Stimulated activated CD4-positive, alpha-beta T cell treated with anti-CD3 and anti-CD28 coated beads, Interleukin-2, amount 100 ng/mL, for 48 hours (primary cell): Measurements from ENCODE around the gene XPO6.
"Not testable (repeated sequence)": the region's sequence is repeated elsewhere in the genome, so short reads cannot be mapped to it uniquely, and the experiment has no call there.

Experiments used
- DNase-seq, 2 donors: peaks; one replicate each; pipeline ENCODE4 v3.0.0-alpha.2; 2020

The XPO6 gene

DNA sequence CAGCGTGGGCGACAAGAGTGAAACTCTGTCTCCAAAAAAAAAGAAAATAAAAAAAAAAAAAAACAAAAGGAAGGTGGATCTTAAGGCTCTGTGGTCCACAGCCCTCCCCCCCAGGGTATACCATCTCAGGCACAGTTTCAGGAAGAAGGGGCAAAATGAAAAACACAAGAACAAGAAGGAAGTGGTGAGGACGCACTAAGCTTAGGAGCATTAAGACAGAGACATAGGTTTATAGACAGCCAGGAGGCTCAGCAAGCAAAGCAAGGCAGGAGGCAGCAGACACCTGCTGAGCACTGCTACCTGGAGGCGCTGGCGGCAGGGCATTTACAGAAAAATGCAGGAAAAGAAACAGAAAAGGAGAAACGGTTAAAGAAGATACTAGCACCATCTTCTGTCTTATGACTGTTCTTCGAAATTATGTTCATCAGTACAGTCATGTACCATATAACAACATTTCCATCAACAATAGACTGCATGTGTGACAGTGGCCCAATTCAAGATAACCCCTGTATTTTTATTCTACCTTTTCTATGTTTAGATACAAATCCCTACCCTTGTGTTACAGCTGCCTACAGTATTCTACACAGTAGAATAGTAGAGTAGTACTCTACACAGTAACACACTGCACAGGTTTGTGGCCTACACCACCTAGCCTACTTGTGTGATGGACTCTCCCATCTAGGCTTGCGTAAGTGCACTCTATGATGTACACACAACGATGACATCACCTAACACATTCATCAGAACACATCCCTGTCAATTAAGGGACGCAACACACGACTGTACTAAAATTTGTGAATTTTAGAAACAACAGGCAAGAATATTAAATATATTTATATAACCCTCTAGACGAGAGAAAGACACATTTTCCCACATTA is 62.5 kb downstream of the XPO6 start:
- DNase-seq = no peak

DNA sequence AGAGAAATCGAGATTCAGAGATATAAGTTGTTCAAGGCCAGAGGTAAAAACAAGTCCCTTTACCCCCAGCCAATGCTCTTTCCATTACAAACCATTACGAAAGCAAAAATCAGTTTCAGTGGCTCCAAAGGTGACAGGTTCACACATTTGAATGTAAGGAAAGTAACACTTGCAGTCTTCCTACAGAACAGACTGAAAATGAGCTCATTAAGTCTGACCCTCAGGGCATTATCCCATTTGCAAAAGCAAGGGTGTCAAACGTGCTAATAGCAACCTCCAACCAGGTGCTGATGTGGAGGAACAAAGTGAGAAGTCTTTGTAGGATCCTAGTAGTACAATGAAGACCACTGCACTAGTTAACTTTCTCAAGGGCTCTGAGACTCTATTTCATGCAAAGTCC is 65.2 kb downstream of the XPO6 start:
- DNase-seq = no peak

DNA sequence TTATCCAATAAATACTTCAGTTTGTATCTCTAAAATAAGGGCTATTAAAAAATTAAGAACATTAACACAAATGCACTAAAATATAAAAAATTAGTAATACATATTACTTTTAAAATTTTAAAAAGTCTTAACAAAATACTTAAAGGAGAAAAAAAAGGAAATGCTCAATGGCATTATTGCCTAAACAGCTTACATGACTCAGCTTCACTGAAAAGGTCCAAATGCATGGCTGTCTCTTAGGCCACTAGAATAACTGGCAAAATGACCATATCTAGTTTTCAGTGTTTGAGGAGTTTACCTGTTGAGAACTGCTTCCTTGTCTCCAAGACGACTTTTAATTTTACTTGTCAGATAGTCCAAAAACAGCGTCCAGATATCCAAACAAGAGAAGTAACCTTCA is 66.0 kb downstream of the XPO6 start:
- DNase-seq = no peak

DNA sequence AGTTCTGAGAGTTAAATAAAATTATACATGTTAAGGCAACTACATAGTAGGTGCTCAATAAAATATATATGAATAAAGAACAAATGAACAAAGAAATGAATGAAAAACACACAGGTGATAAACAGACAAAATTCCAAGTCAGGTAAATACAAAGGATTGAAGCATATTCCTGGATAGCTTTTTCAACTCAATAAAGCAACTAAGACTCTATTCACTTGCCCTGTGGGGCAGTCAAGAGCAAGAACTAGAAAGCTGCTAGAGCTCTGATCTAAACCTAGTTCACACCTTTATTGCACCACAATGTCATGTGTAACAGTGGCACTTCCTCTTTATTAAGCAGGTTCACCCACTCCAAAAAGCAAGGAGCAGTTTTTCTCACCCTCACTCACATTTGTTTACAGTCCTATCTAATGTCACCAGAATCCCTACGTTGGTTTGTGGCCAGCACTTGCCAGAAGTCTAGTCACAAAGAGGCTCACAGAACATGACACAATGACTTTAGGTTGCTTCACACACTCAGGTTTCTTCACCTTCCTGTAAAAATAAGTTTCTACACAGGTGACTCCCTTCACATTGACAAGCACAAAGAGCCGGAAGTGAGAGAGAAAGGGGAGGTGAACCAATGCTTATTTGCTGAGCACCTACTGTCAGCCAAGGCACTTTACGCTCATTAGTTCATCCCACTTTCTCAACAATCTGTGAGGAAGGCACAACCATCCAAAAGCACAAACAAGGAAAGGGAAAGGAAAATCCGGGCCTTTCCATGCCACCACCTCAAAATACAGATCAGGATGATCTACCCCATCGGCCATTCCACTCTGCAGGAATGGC is 70.8 kb downstream of the XPO6 start:
- peak; percentile 16 to 31 for DNase-seq

DNA sequence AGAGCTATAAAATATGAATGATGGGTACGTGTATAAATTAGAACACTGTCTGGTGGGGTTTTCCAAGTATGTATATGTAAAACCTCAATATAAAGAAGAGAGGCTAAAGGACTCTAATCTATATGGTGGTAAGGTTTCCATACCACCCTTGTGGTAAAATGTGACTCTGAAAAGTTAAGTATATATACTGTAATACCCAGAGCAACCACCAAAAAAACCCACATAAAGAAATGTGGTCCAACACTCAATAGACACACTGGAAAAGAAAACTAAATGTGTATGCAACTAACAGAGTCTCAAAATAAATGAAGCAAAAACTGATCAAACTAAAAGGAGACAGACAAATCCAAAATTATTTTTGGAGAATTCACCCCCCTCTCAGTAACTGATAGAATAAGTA is 72.2 kb downstream of the XPO6 start:
- no peak for DNase-seq

DNA sequence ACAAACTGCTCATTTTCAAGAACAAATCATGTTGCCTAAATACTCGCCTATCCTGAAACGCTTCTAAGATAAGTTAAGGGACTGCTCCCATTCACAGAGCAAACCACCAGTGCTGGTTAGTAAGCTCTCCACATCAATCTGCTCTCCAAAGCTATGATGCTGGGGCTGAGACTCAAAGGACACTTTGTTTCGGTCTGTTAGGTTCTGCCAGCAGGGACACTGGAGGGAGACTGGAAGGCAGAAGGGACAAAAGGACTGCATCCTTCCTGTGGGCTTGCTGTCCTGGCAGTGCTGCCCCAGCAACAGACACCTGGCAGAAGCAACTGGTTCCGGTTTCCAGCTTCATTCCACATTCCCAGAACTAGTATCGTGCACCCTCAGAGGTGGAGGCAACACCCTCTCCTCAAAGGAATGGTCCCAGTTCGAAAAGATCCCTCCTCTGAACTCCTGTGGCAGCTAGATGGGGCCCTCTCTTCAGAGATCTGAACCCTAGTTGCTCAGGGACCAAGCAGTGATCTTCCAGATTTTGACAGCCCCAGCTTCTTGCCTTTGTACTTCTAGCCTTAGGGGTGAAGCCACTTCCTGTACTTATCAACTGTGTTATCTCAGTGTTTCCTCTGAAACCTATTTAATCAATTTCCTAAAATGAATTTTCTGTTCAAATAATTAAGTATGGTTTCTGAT is 74.9 kb downstream of the XPO6 start:
- DNase-seq = no peak

DNA sequence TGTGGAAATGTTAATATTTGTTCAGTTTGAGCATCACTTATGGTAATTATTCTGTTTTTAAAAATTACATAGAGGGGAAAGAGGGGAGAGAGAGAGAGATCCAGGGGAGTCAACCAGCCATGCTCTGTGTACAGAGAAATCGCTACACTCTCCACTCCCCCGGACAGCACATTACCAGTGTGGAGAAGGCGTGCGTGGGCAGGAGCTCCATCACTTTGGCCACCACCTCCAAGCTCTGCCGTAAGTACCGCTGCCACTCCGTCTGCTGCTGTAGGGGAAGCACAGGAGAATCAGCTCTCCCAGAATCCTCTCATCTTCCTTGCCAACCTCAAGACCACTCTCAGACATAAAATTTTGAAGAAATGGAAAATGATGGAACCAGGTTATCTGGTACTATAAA is 78.1 kb downstream of the XPO6 start:
- DNase-seq = no peak

DNA sequence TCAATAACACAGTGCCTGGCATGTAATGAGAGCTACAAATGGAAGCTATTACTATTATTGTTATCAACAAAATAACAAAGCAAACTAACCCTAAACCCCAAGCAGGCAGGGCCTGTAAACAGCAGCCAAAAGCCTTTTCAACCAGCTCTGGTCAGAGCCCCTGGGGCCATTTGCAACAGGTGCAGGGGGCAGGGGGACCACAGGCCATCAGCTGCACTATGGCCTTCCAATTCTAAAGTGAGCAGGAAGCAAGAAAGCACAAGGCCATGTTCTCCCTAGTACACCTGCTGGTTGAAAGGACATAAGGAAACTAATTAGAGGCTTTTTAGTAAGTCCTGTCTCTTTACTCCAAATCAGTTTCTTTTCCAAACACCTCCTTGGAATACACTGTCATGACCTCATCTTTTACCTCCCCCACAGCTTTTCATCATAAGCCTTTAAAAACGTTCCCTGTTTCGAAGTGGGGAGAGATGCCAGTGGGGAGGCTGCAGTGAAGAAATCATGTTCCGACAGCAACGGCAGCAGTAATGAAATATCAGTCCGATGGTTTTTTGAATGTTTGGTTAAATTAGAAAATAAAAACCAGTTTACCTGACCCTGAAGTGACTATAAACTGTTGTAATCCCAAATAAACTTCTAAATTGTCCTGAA is 79.9 kb downstream of the XPO6 start:
- DNase-seq = no peak

DNA sequence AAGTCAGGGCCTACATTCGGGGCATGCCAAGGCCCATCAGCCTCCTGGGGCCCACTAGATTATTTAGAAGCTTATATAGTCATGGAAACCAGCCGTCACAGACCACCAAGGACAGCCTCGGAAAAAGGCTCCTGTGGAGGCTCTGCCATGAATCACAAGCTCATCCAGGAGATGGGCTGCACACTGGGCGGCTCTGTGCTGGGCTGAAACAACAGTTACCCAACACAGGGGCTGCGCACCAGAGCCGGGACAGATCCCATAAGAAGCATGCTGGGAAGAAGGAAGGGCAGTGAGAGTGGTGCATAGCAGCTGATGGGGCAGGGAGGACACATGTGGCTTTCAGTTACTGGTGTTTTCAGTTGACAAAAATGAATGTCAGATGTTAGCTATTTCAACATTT is 80.6 kb downstream of the XPO6 start:
- no peak for DNase-seq

DNA sequence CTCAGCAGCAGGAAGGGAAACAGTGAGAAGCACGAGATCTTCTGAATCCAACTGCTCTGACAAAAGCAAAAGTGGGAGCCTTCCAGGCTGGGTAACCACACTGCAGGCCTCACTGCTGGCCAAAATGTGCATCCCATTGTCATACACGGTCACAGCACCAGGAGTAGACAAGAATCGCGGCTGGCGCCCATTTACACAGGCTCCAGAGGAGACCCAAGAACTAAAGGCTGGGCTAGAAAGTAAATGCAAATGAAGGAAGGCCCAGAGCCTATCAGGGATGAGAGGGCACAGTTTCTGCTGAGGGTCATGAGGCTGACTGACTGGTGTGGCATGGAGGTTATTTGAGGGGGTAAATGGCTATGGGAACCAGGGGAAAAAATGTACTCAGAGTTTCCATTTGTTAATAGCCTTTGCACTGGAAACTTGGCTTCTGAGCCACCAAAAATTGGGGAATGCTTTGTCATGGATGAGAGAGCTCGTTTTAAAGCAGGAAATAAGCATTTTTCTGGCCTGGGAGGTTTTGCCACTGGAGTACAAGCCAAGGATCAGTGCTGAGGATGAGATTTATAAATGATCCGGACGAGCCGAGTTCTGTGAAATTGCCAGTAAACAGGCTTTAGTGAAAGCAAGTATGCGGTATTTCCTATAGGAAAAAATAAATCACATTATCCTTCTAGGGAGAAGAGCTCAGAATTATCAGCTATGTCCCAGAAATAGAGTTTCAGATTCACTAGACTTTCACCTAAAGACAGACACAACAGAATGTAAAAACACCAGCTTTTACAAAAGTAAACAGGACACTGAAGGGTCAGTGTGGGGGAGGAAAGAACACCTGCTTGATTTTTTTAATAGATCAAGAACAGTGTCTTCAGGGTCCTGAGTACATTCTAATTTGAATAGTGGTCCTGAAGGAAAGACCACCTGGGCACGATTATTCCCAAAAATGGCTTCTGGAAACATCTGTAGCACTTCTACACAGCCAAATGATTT is 81.4 kb downstream of the XPO6 start:
- no peak for DNase-seq

DNA sequence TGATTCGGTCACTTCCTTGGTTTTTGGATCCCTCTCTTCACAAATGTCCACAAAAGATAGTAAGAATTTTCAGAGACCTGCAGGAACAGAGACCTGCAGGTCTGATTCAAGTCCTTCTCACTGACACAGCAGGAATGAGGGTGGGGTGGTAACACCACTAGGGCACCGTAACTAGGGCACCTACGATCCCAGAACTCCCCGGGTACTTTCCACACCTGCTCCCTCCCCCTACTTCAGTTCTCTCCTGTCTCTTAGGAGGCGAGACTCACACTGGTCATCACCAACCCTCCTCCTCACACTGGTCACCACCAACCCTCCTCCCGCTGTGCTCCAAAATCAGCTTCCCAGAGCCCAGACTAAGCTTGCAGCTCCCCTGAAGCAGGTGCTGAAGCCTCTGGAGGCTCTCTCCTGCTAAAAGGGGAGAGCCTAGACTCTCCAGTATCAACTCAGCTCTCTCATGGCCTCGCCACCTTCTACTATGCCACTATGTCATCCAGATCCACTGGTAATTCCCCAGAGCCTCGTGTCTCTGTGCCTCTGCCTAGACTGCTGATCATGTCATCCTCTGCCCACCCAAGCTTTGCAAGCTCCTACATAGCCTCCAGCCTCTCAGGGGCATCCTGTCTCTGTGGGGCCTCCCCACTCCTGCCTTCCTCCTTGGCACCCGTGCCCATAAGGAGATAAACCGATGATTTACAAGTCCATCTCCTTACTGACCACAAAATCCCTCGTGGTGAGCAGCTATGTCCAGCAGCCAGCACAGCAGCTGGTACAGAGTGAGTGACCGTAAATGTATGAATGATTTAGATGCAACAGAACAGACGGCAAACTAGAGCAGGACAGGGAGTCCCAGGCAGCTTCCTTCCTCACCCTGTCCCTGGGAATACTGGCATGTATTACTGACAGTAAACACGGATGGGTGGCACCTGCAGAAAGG is 84.8 kb downstream of the XPO6 start:
- DNase-seq = no peak

DNA sequence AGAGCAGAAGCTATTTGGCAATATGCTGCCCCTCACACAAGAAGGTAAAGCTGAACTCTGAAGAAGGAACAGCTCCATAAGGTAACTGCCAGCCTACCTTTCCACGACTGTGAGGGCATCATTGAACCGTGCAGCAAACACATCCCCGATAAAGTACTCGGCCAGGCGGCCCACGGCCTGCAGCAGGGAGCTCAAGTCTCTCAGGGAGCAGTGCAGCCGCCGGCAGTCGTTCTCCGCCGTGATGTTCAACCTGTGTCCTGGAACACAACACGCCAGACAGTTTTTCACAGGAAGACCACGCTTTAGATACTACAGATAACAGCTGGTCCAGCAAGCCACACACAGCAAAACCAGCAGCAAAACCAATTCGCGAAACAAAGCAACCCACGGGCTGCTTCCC is 86.2 kb downstream of the XPO6 start:
- no peak for DNase-seq

DNA sequence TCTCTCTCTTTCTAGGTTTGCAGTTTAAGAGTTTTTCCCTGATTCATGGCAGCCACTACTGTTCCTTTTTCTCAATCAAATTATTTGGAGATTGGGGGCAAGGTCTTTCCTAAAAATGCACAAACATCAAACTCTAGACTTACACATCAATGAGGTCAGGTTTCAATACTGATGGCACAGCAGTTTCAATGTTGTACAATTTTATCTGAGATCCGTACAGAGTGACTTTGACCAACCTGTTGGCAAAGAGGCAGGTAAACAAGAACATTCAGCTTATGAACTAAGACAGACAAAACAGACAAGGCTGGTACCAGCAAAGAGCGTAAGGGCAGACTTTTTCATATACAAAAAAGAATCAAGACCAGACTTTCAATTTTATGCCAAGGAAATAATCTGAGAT is 90.2 kb downstream of the XPO6 start:
- DNase-seq = no peak

DNA sequence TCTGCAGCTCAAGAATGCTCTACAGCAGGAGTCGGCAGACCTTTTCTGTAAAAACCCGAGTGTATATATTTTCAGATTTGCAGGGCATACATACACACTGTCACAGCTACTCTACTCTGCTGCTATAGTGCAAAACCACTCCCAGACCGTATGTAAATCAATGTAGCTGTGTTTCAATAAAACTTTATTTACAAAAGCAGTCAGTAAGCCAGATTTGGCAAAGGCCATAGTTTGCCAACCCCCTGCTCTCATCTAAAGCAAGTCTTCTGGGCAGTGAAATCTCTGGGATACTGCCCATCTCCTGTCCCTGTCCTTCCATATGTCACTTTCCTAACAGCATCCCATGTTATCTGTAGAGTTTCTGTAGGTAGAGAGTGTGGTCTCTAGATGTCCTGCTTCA is 91.0 kb downstream of the XPO6 start:
- no peak for DNase-seq

DNA sequence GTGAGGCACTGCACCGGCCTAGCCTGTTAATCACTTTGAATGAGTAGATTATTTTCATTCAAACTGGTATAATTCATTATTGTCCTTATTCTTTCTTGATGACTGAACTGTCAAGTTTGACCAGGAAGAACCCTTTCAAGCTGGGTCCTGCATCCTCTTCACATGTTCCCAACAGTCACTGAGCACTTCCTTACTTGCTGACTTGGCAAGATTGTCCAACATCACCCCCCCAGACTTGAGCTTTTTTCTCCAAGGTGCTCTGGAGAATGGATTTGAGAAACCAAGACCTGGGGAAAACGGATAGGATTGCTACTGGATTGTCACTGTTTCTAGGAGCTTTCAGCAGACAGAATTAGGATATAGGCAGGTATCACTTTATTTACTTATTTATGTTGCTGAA is 93.1 kb downstream of the XPO6 start:
- no peak for DNase-seq

DNA sequence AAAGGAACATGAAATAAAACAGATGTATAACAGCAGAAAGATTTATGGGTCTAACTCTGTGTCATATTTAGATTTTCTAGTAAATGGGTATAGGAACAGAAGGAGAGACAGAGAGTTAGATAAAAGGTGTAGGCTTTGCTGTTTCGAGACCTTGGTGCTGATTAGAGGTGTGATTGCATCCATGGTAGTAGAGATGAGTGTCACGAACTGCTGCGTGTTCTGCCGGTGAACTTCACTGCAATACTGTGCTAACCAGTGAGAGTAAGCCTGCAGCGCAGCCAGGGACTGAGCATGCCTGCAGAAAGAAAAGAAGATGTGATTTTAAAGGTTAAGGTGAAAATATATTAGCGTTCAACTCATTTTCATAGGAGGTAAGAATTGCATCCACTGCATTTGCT is 94.6 kb downstream of the XPO6 start:
- DNase-seq = no peak

DNA sequence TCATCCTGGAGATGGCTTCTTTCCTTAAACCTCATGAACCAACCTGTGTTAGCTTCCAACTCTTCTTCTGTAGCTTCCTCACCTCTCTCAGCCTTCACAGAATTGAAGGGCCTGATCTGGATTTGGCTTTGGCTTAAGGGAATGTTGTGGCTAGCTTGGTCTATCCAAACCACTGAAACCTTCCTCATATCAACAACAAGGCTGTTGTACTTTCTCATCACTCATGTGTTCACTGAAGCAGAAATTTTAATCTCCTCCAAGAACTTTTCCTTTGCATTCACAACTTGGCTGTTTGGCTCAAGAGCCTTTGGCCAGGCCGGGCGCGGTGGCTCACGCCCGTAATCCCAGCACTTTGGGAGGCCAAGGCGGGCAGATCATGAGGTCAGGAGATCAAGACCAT is 95.9 kb downstream of the XPO6 start:
- not testable (repeated sequence) for DNase-seq

DNA sequence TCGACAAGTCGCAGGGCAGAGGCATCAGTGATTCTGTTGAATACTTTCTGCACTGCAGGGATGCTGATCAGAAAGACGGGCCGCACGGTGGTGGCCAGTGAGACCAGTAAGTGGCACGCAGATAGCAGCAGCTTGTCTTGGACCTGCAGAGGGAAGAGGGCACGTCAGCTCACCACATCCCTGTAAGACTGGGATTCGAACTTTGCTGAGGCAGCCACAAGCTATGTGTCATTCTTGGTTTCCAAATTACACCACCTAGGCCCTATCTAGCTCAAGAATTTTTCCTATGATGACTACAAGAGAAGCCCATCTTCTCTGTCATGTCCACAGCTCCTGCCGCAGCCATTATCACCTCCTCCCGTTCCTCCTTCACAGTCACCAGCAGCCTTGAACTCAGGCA is 98.9 kb downstream of the XPO6 start:
- peak; percentile 9 to 15 for DNase-seq

DNA sequence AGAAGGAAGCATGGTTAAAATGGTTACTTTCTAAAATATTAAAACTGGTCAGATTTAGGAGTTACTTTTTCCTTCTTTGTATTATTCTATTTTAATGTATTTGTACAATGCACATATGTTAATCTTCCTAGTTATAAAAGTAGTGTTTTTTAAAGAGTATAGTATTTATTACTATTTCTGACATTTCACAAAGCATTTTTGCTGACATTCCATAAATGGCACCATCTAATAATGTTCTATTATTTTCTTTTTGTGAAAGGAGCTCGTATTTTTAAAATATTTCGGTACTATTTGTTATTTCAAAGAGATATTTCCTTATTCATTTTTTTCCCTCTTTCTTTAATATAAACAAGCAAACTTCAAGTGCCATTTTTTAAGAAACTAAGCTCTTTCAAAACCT is 100.8 kb downstream of the XPO6 start:
- no peak for DNase-seq

DNA sequence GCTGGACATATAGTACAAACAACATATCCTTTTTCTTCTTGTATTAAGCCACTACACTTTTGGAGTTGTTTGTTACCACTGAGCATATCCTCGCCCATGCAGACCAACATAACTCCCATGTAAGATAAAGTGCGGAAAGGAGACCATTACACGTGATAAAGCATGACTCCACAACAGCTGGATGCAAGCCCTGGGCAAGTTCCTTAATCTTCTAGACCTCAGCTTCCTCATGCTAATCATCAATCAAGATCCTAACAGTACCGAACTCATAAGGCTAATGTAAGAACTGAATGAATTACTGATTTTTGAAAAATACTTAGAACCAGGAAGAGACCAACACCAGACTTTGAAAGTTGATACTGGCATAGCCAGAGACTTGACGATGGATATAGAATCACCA is 101.3 kb downstream of the XPO6 start:
- no peak for DNase-seq

DNA sequence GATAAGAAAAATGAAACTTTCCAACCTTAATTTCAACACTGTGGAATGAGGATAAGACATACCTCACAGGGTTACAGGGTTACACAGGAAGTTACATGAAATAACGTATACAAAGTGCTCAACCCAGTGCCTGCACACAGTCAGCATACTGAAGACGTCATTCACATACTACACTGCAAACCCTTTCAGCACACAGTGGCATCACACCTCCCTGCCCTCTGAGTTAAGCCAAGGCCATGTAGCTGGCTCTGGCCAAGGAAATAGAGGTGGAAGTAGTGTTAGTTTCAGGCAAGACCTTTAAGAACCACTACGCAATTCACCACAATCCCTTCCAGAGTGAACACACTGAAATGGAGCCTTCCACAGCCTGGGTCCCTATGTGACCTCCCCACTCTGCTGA is 101.7 kb downstream of the XPO6 start:
- no peak for DNase-seq
